GM19193 (cell line): ENCODE results near the gene PXMP2.

Experiments used
- POLR2A ChIP-seq: IDR thresholded peaks from 4 replicates; pipeline ENCODE4 v1.6.1; 2011; ENCODE audit not compliant: insufficient read depth, insufficient read length; ENCODE audit errors: extremely low read depth

Gene PXMP2

DNA sequence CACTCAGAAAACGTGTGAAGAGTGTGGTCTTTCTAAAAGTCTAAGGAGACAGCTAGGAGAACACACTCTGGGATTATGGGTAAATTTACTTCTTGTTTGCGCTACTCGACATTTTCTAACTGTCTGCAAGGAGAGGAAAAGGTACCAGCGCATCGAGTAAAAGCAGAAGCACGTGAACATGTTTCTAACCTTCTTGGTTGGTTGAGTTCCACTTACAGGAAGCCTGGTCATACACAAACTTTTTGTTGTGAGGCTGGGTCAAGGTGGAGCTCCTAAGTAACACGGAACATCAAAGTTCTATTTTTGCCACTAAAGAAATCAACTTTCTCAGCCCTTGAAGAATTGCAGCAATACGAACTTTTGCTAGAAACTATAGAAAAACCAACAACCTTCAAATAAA lies 54.2 kb downstream of the PXMP2 start:
- TF ChIP-seq POLR2A, result no peak

DNA sequence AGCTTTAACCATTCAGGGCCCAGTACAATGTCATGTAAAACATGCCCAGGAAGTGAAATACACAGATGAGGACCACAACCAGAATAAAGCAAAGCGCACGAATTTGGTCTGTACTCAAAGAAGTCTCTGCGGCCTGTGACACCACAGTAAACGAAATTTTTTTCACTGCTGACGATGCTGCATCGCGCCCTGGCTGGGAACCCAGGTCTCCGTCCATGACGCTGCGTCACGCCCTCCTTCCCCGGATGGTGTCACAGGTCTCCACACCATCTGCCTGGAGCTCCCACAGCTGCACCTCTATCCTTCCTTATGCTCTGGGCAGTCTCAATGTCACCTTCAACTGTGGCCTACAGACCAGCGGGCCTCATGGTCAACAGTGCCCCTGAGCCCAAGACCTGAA lies 56.4 kb downstream of the PXMP2 start:
- no peak for TF ChIP-seq POLR2A

GRCh38 chr12:132746613-132747012 lies 59.2 kb downstream of the PXMP2 start:
- TF ChIP-seq POLR2A, result no peak

DNA sequence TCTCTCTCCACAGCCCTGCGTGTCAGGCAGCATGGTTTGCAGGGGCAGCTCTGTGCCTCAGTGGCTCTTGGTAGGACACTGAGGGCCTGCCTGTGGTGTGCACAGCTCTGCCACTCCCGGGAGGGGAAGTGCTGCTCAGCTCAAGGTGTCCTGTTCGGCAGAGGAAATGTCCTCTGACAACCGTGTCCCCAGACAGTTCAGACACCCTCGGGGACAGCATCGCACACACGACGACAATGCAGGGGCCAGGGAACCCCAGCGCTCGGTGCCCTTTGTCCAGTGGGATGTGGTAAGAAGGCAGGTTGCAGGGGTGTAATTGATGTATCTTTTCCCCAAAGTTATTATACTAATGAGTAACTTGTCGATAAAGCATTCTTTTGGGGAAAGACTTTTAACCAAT lies 60.0 kb downstream of the PXMP2 start:
- no peak for TF ChIP-seq POLR2A

- TF ChIP-seq POLR2A, result no peak
Observed at GRCh38 chr12:132747896-132748295, 60.5 kb downstream of the PXMP2 start.

- TF ChIP-seq POLR2A, result no peak
Observed at GRCh38 chr12:132748319-132748718, 60.9 kb downstream of the PXMP2 start.

- no peak for TF ChIP-seq POLR2A
Observed at GRCh38 chr12:132754160-132754932, 67.0 kb downstream of the PXMP2 start.
